Astrocyte of the cerebellum (primary cell): ENCODE results near the gene PHACTR2.
A peak's percentile ranks its signal among the peaks of the same experiment; 100 is the strongest.

Source experiments
- DNase-seq: peaks from one replicate; pipeline ENCODE4 v3.0.0-alpha.2; 2011; ENCODE audit warnings: low read depth
- H3K4me3 ChIP-seq: 2 replicates; pipeline ENCODE4 v1.5.1; 2011; ENCODE audit warnings: mild to moderate bottlenecking, low read depth, low read length, moderate library complexity
- CTCF ChIP-seq: IDR thresholded peaks from 2 replicates; pipeline ENCODE4 v1.5.1; 2012; ENCODE audit warnings: low read length, low read depth, moderate library complexity, mild to moderate bottlenecking; ENCODE audit errors: missing control alignments
- in situ Hi-C: cut with HindIII; loops from 2 replicates; pipeline ENCODE4 v1.10.0; 2017; ENCODE audit warnings: low sequenced_read_pairs

The PHACTR2 gene

GRCh38 chr6:143806282-143807102 lies 128.7 kb downstream of the PHACTR2 start:
- peak; percentile 18 for DNase-seq
- TF ChIP-seq CTCF, result no peak
- H3K4me3 ChIP-seq, result no peak overlapping the region
- in situ Hi-C loops, result no loop called here

- H3K4me3 ChIP-seq, result no peak overlapping the region
- DNase-seq, result no peak
- TF ChIP-seq CTCF, result no peak
- in situ Hi-C loops, result no loop called here
These were observed 129.5 kb downstream of the PHACTR2 start for GRCh38 chr6:143807103-143807772.

DNA sequence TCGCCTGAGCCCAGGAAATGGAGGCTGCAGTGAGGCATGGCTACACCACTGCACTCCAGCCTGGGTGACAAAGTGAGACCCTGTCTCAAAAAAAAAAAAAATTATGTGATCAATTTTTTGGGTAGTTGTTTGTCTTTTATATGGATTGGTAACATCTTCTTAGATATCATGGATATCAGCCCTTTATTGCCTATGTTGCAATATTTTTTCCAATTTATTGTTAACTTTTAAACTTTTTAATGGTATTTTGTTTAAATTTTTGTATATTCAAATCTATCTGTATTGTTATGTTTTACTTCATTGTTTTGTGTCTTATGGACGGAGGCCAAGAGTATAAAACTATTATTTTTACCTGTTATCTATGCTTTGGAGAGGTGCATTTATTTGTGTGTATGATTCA lies 133.0 kb downstream of the PHACTR2 start:
- H3K4me3 ChIP-seq, result no peak overlapping the region
- in situ Hi-C loops, result no loop called here
- no peak for DNase-seq
- no peak for TF ChIP-seq CTCF

DNA sequence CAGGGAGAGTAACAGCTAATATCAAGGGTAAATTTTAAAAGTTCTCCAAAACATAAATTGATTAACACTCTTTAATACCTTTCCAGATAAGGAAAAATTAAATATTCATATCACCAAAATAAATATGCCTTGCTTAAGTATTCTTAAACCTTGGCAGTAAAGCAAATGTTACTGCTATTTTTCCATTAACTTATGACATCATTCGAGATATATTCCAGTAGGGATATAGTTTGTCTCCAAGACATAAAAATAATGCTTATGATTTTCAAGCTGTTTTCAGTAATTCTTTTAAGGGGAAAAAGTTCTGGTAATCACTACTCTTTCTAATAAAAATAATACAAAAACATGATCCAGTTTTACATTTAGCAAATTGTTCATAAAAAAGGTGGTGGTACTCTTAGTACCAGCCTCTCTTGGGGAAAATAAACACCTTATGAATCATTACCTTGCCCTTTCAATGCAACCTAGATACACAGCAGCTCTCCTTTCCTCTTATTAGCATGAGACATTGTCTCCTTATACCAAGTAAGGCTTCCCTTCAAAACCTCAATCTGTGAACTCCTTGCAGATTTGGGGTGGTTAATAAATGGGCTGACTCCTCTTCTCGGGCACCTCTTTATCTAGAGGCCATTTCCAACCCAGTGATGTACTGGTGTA lies 133.9 kb downstream of the PHACTR2 start:
- no peak for TF ChIP-seq CTCF
- in situ Hi-C loops, result no loop called here
- DNase-seq, result no peak

GRCh38 chr6:143817621-143818020 lies 139.9 kb downstream of the PHACTR2 start:
- no peak overlapping the region for H3K4me3 ChIP-seq
- TF ChIP-seq CTCF, result no peak
- DNase-seq, result no peak
- in situ Hi-C loops, result no loop called here

More for the DNA sequence above, 133.9 kb downstream of the PHACTR2 start:
- no peak overlapping the region for H3K4me3 ChIP-seq

DNA sequence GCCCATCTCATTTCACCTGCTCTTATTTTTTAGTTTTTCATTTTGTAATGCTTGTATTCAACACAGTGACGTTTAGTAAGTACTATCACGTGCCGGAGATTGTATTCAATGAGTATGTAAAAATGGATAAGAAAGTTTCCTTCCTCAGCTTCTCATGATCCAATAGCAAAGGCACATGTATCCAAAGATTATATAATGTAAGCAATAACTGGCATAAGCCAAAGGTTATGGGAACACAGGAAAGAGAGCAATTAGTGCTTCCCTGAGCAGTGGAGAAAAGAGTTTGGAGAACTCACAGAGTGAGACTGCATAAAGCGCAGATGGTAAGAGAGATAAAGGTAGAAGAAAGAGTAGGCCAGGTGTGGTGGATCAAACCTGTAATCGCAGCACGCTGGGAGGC lies 143.6 kb downstream of the PHACTR2 start:
- no peak overlapping the region for H3K4me3 ChIP-seq
- in situ Hi-C loops, result loop anchor here (5.0 kb wide), 1 partner anchor 46 kb away; no protein-coding TSS in a partner anchor
- no peak for TF ChIP-seq CTCF
- no peak for DNase-seq
